ENCODE measurements around the gene CNMD.

Gene CNMD

GRCh38 chr13:52784591-52785340 is 45.1 kb upstream of the CNMD start:
- no peak for TF ChIP-seq TEAD4 (IDR thresholded peaks at IDR 0.05)

GRCh38 chr13:52783943-52784342 is 44.3 kb upstream of the CNMD start:
- no peak for TF ChIP-seq YY1 (IDR thresholded peaks at IDR 0.05; ENCODE audit: low read depth)
- TF ChIP-seq CREB1 (IDR thresholded peaks at IDR 0.05; ENCODE audit: low read depth) = no peak
- no peak for TF ChIP-seq CEBPB (IDR thresholded peaks at IDR 0.05)
- no peak for TF ChIP-seq NFIC (IDR thresholded peaks at IDR 0.05)
- TF ChIP-seq RAD21 (IDR thresholded peaks at IDR 0.05; ENCODE audit: low read depth) = no peak
- no peak for TF ChIP-seq ZBTB7A (IDR thresholded peaks at IDR 0.05; ENCODE audit: low read depth)
- no peak for TF ChIP-seq TAF1 (IDR thresholded peaks at IDR 0.05; ENCODE audit: low read depth)
- no peak for TF ChIP-seq TCF12 (IDR thresholded peaks at IDR 0.05; ENCODE audit: low read depth)
- TF ChIP-seq EP300 (IDR thresholded peaks at IDR 0.05; ENCODE audit: borderline replicate concordance) = no peak
- no peak for TF ChIP-seq USF1 (IDR thresholded peaks at IDR 0.05)
- no peak for TF ChIP-seq REST (IDR thresholded peaks at IDR 0.05; ENCODE audit: low read depth)
- no peak for TF ChIP-seq EGR1 (IDR thresholded peaks at IDR 0.05)
- no peak for TF ChIP-seq FOXM1 (IDR thresholded peaks at IDR 0.05; ENCODE audit: borderline replicate concordance, low read depth)
- no peak for TF ChIP-seq TEAD4 (IDR thresholded peaks at IDR 0.05)
- no peak for TF ChIP-seq MAX (IDR thresholded peaks at IDR 0.05)

GRCh38 chr13:52782471-52783448 is 43.1 kb upstream of the CNMD start:
- no peak for TF ChIP-seq REST (IDR thresholded peaks at IDR 0.05; ENCODE audit: low read depth)
- TF ChIP-seq ZBTB7A (IDR thresholded peaks at IDR 0.05; ENCODE audit: low read depth) = no peak
- no peak for TF ChIP-seq CEBPB (IDR thresholded peaks at IDR 0.05)
- TF ChIP-seq EP300 (IDR thresholded peaks at IDR 0.05; ENCODE audit: borderline replicate concordance) = no peak
- TF ChIP-seq RAD21 (IDR thresholded peaks at IDR 0.05; ENCODE audit: low read depth) = no peak
- no peak for TF ChIP-seq YY1 (IDR thresholded peaks at IDR 0.05; ENCODE audit: low read depth)
- no peak for TF ChIP-seq TAF1 (IDR thresholded peaks at IDR 0.05; ENCODE audit: low read depth)
- TF ChIP-seq CREB1 (IDR thresholded peaks at IDR 0.05; ENCODE audit: low read depth) = no peak
- no peak for TF ChIP-seq EGR1 (IDR thresholded peaks at IDR 0.05)

GRCh38 chr13:52780611-52781010 is 41.0 kb upstream of the CNMD start:
- TF ChIP-seq MAX (IDR thresholded peaks at IDR 0.05) (no peak), YY1 (IDR thresholded peaks at IDR 0.05; ENCODE audit: low read depth) (no peak), TAF1 (IDR thresholded peaks at IDR 0.05; ENCODE audit: low read depth) (no peak), FOXM1 (IDR thresholded peaks at IDR 0.05; ENCODE audit: borderline replicate concordance, low read depth) (no peak), EGR1 (IDR thresholded peaks at IDR 0.05) (no peak), REST (IDR thresholded peaks at IDR 0.05; ENCODE audit: low read depth) (no peak), ZBTB7A (IDR thresholded peaks at IDR 0.05; ENCODE audit: low read depth) (no peak), TCF12 (IDR thresholded peaks at IDR 0.05; ENCODE audit: low read depth) (no peak), USF1 (IDR thresholded peaks at IDR 0.05) (no peak), TEAD4 (IDR thresholded peaks at IDR 0.05) (no peak), RAD21 (IDR thresholded peaks at IDR 0.05; ENCODE audit: low read depth) (no peak), EP300 (IDR thresholded peaks at IDR 0.05; ENCODE audit: borderline replicate concordance) (no peak), CEBPB (IDR thresholded peaks at IDR 0.05) (no peak), NFIC (IDR thresholded peaks at IDR 0.05) (no peak), CREB1 (IDR thresholded peaks at IDR 0.05; ENCODE audit: low read depth) (no peak)

Measured in Ishikawa (cell line).